Psoas muscle (tissue), 8 donors: ENCODE results near the gene IL34. TPM values are rescaled to one million over a fixed set of nuclear protein-coding genes. Genes with fewer than 3 reads are reported as not detected.
"Not testable (repeated sequence)": the region's sequence is repeated elsewhere in the genome, so short reads cannot be mapped to it uniquely, and the experiment has no call there.

Source experiments
- ATAC-seq, 4 donors: fragments of 200-7000 bp; cut with Tn5 transposase; one replicate each; pipeline ENCODE4 v1.9.1; 2020; ENCODE audit warnings: moderate library complexity in 3 of 4, mild to moderate bottlenecking in 2 of 4
- DNase-seq, 2 donors: peaks; one replicate each; pipeline ENCODE4 v3.0.0-alpha.2; 2020
- H3K27ac ChIP-seq: fragments of 200-600 bp; one replicate; pipeline ENCODE4 v1.8.0; 2022
- H3K27me3 ChIP-seq, 3 donors: fragments of 200-600 bp in 1 of 3; one replicate each; pipeline versions ENCODE4 v1.6.1 to v1.8.0; 2013 to 2022; ENCODE audit warnings: low read length in 2 of 3, mild to moderate bottlenecking in 2 of 3, moderate library complexity in 1 of 3; ENCODE audit not compliant: insufficient read depth in 3 of 3
- H3K36me3 ChIP-seq, 2 donors: fragments of 200-600 bp in 1 of 2; one replicate each; pipeline versions ENCODE4 v1.6.1 to v1.8.0; 2013 to 2022; ENCODE audit warnings: low read depth in 1 of 2, mild to moderate bottlenecking in 1 of 2, moderate library complexity in 1 of 2; ENCODE audit not compliant: insufficient read depth in 1 of 2
- H3K4me1 ChIP-seq: fragments of 200-600 bp; one replicate; pipeline ENCODE4 v1.8.0; 2022
- H3K4me3 ChIP-seq: fragments of 200-600 bp; one replicate; pipeline ENCODE4 v1.8.0; 2022; ENCODE audit warnings: mild to moderate bottlenecking
- H3K9me3 ChIP-seq: fragments of 200-600 bp; one replicate; pipeline ENCODE4 v1.8.0; 2022
- WGBS, 3 donors: extraction: QIAGEN DNeasy Blood & Tissue Kit; methylation state at CpG; one replicate each; pipeline versions ENCODE4 v1.1.6 to v1.1.7; 2013; 5-methylcytosine and 5-hydroxymethylcytosine counted together
- intact Hi-C, 2 donors: fragments of 100-400 bp; cut with DNase I; formaldehyde crosslinking; loops; one replicate each; pipeline versions ENCODE4 v1.11.0 to v1.14.2; 2022
- polyA plus RNA-seq, 3 donors: library from polyadenylated mRNA; stranded (reverse); fragments of 200-250 nt; gene quantifications; one replicate each; pipeline ENCODE4 v1.2.3, GENCODE V29; 2013
- total RNA-seq, 4 donors: library from RNA; stranded (reverse); fragmentation: NEBNext Ultra II Directional in 2 of 4; extraction: Animal tissue kit (Norgen Biotek cat#: 25700) in 2 of 4; gene quantifications; one replicate each; pipeline versions ENCODE4 v1.2.1 to v1.2.4, GENCODE V29; 2021 to 2023
- TF ChIP-seq, protein P1 (sequence below): fragments of 200-600 bp; IDR thresholded peaks from one replicate; pipeline ENCODE4 v1.8.0; 2022; ENCODE audit warnings: antibody characterized with exemption
- donor health status: healthy with polysubstance abuse.
- donor health status: DM: no; HTN: no; CAD: no; lungs with moderate emphysema.
- donor health status: Bipolar disorder and iron deficiency.
- donor health status: healthy.
- donor health status: DM: yes; HTN: yes; CAD: no.
- donor health status: DM: no; HTN: no; CAD: no.
- donor health status: DM: no; HTN: no; CAD: no.
- donor health status: DM: yes; HTN: yes; CAD: no.

Gene IL34
- total and polyA plus RNA-seq, 7 donors, result 0.89 to 18.5 (median 6.5) TPM

DNA sequence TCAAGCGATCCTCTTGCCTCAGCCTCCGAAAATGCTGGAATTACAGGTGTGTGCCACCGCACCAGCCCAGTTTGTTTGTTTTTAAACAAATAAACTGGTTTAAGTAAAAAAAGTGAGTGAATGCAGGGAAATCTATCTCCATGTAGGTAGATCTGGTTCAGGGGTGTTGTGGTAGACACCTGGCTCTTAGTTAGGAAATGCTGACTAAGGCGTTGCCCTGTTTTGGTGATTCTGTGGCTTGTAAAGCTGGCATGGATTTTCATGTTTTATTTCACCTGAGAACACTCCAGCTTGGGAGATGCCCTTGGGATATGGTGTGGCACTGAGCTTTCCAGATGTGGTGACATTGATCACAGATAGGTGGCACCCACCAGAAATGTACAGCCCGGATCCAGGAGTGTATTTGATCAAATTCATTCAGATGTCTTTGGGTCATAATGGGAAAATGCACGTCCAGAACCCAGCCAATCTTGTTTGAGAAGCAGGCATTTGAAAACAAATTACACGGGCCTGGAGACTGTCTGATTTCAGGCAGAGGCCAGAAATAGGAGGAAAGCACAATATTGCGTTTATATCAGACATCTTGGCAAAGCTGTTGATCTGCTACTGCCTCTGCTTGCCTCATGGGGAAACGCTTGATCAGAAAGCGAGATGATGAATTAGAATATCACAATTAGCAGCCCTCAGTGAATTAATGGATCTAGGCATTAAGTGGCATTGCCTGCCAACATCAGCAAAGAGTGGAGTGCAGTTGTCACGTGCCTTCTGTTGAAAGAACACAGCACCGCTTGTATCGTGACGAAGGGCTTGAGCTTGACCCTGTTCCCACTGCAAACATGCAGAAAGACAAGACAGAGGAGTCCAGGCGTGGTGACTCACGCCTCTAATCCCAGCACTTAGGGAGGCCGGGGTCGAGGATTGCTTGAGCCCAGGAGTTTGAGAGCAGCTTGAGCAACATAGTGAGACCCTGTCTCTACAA, 7.3 kb upstream of the IL34 start:
- H3K27me3 ChIP-seq, result no peaks in the 10 kb centered on the region
- H3K4me3 ChIP-seq, result no peak overlapping the region
- TF ChIP-seq, protein P1, sequence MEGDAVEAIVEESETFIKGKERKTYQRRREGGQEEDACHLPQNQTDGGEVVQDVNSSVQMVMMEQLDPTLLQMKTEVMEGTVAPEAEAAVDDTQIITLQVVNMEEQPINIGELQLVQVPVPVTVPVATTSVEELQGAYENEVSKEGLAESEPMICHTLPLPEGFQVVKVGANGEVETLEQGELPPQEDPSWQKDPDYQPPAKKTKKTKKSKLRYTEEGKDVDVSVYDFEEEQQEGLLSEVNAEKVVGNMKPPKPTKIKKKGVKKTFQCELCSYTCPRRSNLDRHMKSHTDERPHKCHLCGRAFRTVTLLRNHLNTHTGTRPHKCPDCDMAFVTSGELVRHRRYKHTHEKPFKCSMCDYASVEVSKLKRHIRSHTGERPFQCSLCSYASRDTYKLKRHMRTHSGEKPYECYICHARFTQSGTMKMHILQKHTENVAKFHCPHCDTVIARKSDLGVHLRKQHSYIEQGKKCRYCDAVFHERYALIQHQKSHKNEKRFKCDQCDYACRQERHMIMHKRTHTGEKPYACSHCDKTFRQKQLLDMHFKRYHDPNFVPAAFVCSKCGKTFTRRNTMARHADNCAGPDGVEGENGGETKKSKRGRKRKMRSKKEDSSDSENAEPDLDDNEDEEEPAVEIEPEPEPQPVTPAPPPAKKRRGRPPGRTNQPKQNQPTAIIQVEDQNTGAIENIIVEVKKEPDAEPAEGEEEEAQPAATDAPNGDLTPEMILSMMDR, result no peak
- WGBS, 3 donors, result 51 to 64% (median 62%) methylated on average over 18 of the region's 18 CpGs
- no peaks in the 10 kb centered on the region for H3K4me1 ChIP-seq
- no peak overlapping the region for H3K27ac ChIP-seq
- H3K36me3 ChIP-seq, result no peaks in the 10 kb centered on the region
- no peak for DNase-seq
- intact Hi-C loops, result no loop called here
- H3K9me3 ChIP-seq, result no peaks in the 10 kb centered on the region
- peak in 2 of 4 donors; percentile 27 to 58 for ATAC-seq

DNA sequence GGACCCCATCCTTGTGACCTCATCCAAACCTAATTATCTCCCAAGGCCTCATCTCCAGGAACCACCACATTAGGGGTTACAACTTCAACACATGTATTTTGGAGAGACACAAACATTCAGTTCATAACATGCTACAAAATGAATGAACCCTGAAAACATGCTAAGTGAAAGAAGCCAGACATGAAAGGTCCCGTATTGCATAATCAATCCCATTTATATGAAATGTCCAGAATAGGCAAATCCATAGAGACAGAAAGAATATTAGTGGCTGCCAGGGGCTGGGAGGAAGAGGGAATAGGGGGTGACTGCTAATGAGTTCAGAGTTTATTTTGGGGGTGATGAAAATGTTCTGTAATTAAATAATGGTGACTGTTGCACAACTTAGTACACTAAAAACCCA, 3.7 kb upstream of the IL34 start:
- WGBS, 3 donors, result 76 to 93% (median 89%) methylated on average over 1 of the region's 1 CpG
- TF ChIP-seq, protein P1, result no peak
- DNase-seq, result no peak

DNA sequence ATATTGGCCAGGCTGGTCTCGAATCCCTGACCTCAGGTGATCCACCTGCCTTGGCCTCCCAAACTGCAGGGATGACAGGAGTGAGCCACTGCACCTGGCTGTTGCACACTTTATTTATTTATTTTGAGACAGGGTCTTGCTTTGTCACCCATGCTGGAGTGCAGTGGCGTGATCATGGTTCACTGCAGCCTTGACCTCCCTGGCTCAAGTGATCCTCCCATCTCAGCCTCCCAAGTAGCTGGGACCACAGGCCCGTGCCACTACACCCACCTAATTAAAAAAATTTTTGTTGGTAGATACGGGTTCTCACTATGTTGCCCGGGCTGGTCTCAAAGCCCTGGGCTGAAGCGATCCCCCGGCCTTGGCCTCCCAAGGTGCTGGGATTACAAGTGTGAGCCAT, 3.1 kb upstream of the IL34 start:
- intact Hi-C loops, H3K9me3 ChIP-seq: not testable (repeated sequence)

More for the DNA sequence above, 3.7 kb upstream of the IL34 start:
- Histone ChIP-seq H3K9me3 (no peaks in the 10 kb centered on the region), H3K27me3 (no peaks in the 10 kb centered on the region), H3K36me3 (no peaks in the 10 kb centered on the region), H3K4me1 (peaks cover 13% of the 10 kb centered on the region), H3K27ac (no peak overlapping the region), H3K4me3 (no peak overlapping the region)
- intact Hi-C loops, result no loop called here
- no peak for ATAC-seq

DNA sequence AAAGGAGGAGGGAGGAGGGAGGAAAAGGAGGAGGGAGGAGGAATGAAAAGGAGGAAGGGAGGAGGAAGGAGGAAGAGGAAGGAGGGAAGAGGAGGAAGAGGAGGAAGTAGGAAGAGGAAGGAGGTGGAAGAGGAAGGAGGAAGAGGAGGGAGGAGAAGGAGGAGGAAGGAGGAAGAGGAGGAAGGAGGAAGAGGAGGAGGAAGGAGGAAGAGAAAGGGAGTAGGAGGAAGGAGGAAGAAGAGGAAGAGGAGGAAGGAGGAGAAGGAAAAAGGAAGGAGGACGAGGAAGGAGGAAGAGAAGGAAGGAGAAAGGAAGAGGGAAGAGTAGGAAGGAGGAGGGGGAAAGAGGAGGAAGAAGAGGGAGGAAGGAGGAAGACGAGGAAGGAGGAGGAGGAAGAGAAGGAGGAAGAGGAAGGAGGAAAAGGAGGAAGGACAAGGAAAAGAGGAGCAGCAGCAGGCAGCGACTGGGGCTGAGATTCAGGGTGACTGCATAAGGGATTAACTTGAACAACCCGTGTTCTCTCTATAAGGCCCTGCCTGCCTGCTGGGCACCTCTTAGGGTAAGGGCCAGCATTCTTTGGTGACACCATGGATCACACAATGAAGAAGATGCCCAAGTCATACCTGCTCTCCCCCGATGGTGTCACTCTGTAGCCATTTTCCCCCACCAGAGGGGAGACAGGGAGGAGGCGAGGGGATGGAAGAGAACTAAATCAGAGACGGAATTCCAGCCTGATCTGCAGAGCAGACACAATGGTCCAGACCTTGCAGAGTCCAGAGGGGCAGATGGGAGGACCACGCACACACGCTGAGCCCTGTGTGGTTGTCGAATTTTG, 1.4 kb upstream of the IL34 start:
- Histone ChIP-seq H3K27ac (no peak overlapping the region), H3K4me1 (peaks cover 13% of the 10 kb centered on the region), H3K9me3 (no peaks in the 10 kb centered on the region), H3K27me3 (no peaks in the 10 kb centered on the region), H3K36me3 (no peaks in the 10 kb centered on the region), H3K4me3 (no peak overlapping the region)
- ATAC-seq (no peak), DNase-seq (no peak)
- intact Hi-C loops, result loop anchor here (2.0 to 5.0 kb wide), 3 partner anchors 66 to 253 kb away; no protein-coding TSS in a partner anchor
- 81 to 94% (median 84%) methylated on average over 10 of the region's 10 CpGs for WGBS, 3 donors
- TF ChIP-seq, protein P1, result no peak

More for the DNA sequence above, 3.1 kb upstream of the IL34 start:
- not testable (repeated sequence) for H3K27ac ChIP-seq, H3K36me3 ChIP-seq, H3K27me3 ChIP-seq, ATAC-seq, H3K4me3 ChIP-seq, DNase-seq
- H3K4me1 ChIP-seq, result peaks cover 13% of the 10 kb centered on the region
- WGBS, 3 donors, result 78 to 93% (median 82%) methylated on average over 7 of the region's 7 CpGs
